ENCODE measurements around the gene B4GALNT3.

The B4GALNT3 gene

GRCh38 chr12:572532-572899, 112.8 kb downstream of the B4GALNT3 start:
- TF ChIP-seq POLR2AphosphoS5 (IDR thresholded peaks at IDR 0.05; ENCODE audit: low read depth, low read length) (no peak), TAF1 (IDR thresholded peaks at IDR 0.05; ENCODE audit: borderline replicate concordance, insufficient read depth, low read length) (no peak), FOXP2 (optimal IDR thresholded peaks at IDR 0.05; ENCODE audit: borderline replicate concordance, extremely low read depth, extremely low read length, insufficient read depth) (no peak), REST (IDR thresholded peaks at IDR 0.05; ENCODE audit: insufficient read depth in 1 of 2, low read depth in 2 of 2, low read length in 2 of 2) (no peak), SIN3A (IDR thresholded peaks at IDR 0.05; ENCODE audit: borderline replicate concordance, insufficient read depth, low read length) (no peak)

GRCh38 chr12:573232-573631, 113.5 kb downstream of the B4GALNT3 start:
- TF ChIP-seq POLR2AphosphoS5 (IDR thresholded peaks at IDR 0.05; ENCODE audit: low read depth, low read length), result no peak
- TF ChIP-seq SIN3A (IDR thresholded peaks at IDR 0.05; ENCODE audit: borderline replicate concordance, insufficient read depth, low read length), result no peak
- no peak for TF ChIP-seq FOXP2 (optimal IDR thresholded peaks at IDR 0.05; ENCODE audit: borderline replicate concordance, extremely low read depth, extremely low read length, insufficient read depth)
- no peak for TF ChIP-seq REST (IDR thresholded peaks at IDR 0.05; ENCODE audit: insufficient read depth in 1 of 2, low read depth in 2 of 2, low read length in 2 of 2)
- no peak for TF ChIP-seq TAF1 (IDR thresholded peaks at IDR 0.05; ENCODE audit: borderline replicate concordance, insufficient read depth, low read length)

- TF ChIP-seq FOXP2 (optimal IDR thresholded peaks at IDR 0.05; ENCODE audit: borderline replicate concordance, extremely low read depth, extremely low read length, insufficient read depth), result no peak
These were observed 114.9 kb downstream of the B4GALNT3 start for GRCh38 chr12:574475-575128.

- TF ChIP-seq POLR2AphosphoS5 (IDR thresholded peaks at IDR 0.05; ENCODE audit: low read depth, low read length), result no peak
- TF ChIP-seq TAF1 (IDR thresholded peaks at IDR 0.05; ENCODE audit: borderline replicate concordance, insufficient read depth, low read length), result no peak
- TF ChIP-seq FOXP2 (optimal IDR thresholded peaks at IDR 0.05; ENCODE audit: borderline replicate concordance, extremely low read depth, extremely low read length, insufficient read depth), result no peak
- no peak for TF ChIP-seq REST (IDR thresholded peaks at IDR 0.05; ENCODE audit: insufficient read depth in 1 of 2, low read depth in 2 of 2, low read length in 2 of 2)
- TF ChIP-seq SIN3A (IDR thresholded peaks at IDR 0.05; ENCODE audit: borderline replicate concordance, insufficient read depth, low read length), result no peak
These were observed 115.4 kb downstream of the B4GALNT3 start for GRCh38 chr12:575129-575502.

- TF ChIP-seq TAF1 (IDR thresholded peaks at IDR 0.05; ENCODE audit: borderline replicate concordance, insufficient read depth, low read length) (peak; percentile 55; the same call in 1 of the 2 replicates), FOXP2 (optimal IDR thresholded peaks at IDR 0.05; ENCODE audit: borderline replicate concordance, extremely low read depth, extremely low read length, insufficient read depth) (no peak), SIN3A (IDR thresholded peaks at IDR 0.05; ENCODE audit: borderline replicate concordance, insufficient read depth, low read length) (peak; percentile 71; the same call in 1 of the 2 replicates), REST (IDR thresholded peaks at IDR 0.05; ENCODE audit: insufficient read depth in 1 of 2, low read depth in 2 of 2, low read length in 2 of 2) (peak in 1 of 2 experiments; percentile 31; a peak in 1 of 4 replicates), POLR2AphosphoS5 (IDR thresholded peaks at IDR 0.05; ENCODE audit: low read depth, low read length) (no peak; the same call in 1 of the 2 replicates)
These were observed 116.3 kb downstream of the B4GALNT3 start for GRCh38 chr12:575948-576614.

Data from PFSK-1 (cell line).